B cell (primary cell): ENCODE measurements around the gene SLC35D2. TPM values are rescaled to one million over a fixed set of nuclear protein-coding genes. Genes with fewer than 3 reads are reported as not detected.
A peak's percentile ranks its signal among the peaks of the same experiment; 100 is the strongest.

Source experiments
- ATAC-seq: fragments of 200-7000 bp; cut with Tn5 transposase; one replicate; pipeline ENCODE4 v1.10.0; 2021; ENCODE audit warnings: low read depth, mild to moderate bottlenecking, moderate number of reproducible peaks, moderate library complexity
- CTCF ChIA-PET: fragments of 350-600 bp; sonication (Branson Sonifier 250); formaldehyde crosslinking; loops from one replicate; lab custom pipeline; 2021; ENCODE audit warnings: antibody characterized with exemption, inconsistent platforms; lab: Charles Lee
- POLR2A ChIA-PET: fragments of 350-600 bp; sonication (Branson Sonifier 250); formaldehyde crosslinking; loops from one replicate; lab custom pipeline; 2021; ENCODE audit warnings: antibody characterized with exemption; lab: Charles Lee
- DNase-seq: peaks from one replicate; pipeline ENCODE4 v3.0.0; 2013
- H2AFZ ChIP-seq: 2 replicates; pipeline ENCODE4 v1.6.1; 2012; ENCODE audit warnings: mild to moderate bottlenecking, low read depth, low read length; ENCODE audit not compliant: insufficient read depth, poor library complexity, severe bottlenecking
- H3K27ac ChIP-seq, 2 donors: 1 replicate in 1 of 2; 2 replicates in 1 of 2; pipeline ENCODE4 v1.5.1; 2012 to 2013; ENCODE audit warnings: low read length in 2 of 2, mild to moderate bottlenecking in 2 of 2, moderate library complexity in 1 of 2
- H3K27me3 ChIP-seq, 4 experiments: fragments of 200-600 bp in 1 of 4; sonication (generic) in 1 of 4; replicated peaks in 1 of 4; 1 replicate in 2 of 4; 2 replicates in 2 of 4; pipeline versions ENCODE4 v1.6.1 to v1.7.0; 2013 to 2016; ENCODE audit warnings: low read length in 3 of 4, mild to moderate bottlenecking in 2 of 4, mixed read lengths in 1 of 4, moderate library complexity in 1 of 4; ENCODE audit not compliant: insufficient read depth in 4 of 4, control insufficient read depth in 3 of 4; ENCODE audit errors: control extremely low read depth in 1 of 4
- H3K36me3 ChIP-seq, 2 experiments: replicated peaks in 1 of 2; 1 replicate in 1 of 2; 2 replicates in 1 of 2; pipeline versions ENCODE4 v1.6.1 to v1.7.1; 2013; ENCODE audit warnings: low read length in 1 of 2; ENCODE audit not compliant: insufficient read depth in 2 of 2, control insufficient read depth in 1 of 2; ENCODE audit errors: control extremely low read depth in 1 of 2, extremely low read depth in 1 of 2
- H3K4me1 ChIP-seq, 2 donors: fragments of 200-600 bp in 1 of 2; sonication (generic) in 1 of 2; 1 replicate in 1 of 2; 2 replicates in 1 of 2; pipeline versions ENCODE4 v1.5.1 to v1.6.1; 2013 to 2017; ENCODE audit warnings: low read length in 2 of 2; ENCODE audit not compliant: control insufficient read depth in 2 of 2, insufficient read depth in 2 of 2
- H3K4me2 ChIP-seq: replicated peaks from 2 replicates; pipeline ENCODE3; 2012; ENCODE audit warnings: mild to moderate bottlenecking, low read depth, low read length; ENCODE audit not compliant: poor library complexity, severe bottlenecking
- H3K4me3 ChIP-seq, 5 experiments: fragments of 200-600 bp in 1 of 5; sonication (generic) in 1 of 5; 1 replicate in 3 of 5; 2 replicates in 2 of 5; pipeline versions ENCODE4 v1.5.1 to v1.7.0; 2011 to 2016; ENCODE audit warnings: low read length in 4 of 5, mild to moderate bottlenecking in 4 of 5, low read depth in 2 of 5, control low read depth in 1 of 5, moderate library complexity in 1 of 5; ENCODE audit not compliant: insufficient read depth in 1 of 5; ENCODE audit errors: control extremely low read depth in 1 of 5, extremely low read depth in 1 of 5
- H3K79me2 ChIP-seq: fragments of 200-600 bp; sonication (generic); one replicate; pipeline ENCODE4 v1.6.0; 2016; ENCODE audit warnings: low read length; ENCODE audit not compliant: control insufficient read depth, insufficient read depth
- H3K9ac ChIP-seq: fragments of 200-600 bp; sonication (generic); 2 replicates; pipeline ENCODE4 v1.6.1; 2017; ENCODE audit warnings: mild to moderate bottlenecking, low read length, moderate library complexity
- H3K9me3 ChIP-seq, 3 donors: one replicate each; pipeline versions ENCODE4 v1.6.1 to v1.7.1; 2013; ENCODE audit warnings: low read length in 2 of 3; ENCODE audit not compliant: control insufficient read depth in 2 of 3, insufficient read depth in 1 of 3; ENCODE audit errors: control extremely low read depth in 1 of 3
- H4K20me1 ChIP-seq: 2 replicates; pipeline ENCODE4 v1.6.0; 2012; ENCODE audit warnings: mild to moderate bottlenecking, low read length; ENCODE audit not compliant: insufficient read depth, control insufficient read depth, poor library complexity, severe bottlenecking
- H3K27ac Mint-ChIP-seq: one replicate; pipeline ENCODE4 v1.8.0; 2021; ENCODE audit warnings: mixed read lengths
- H3K27me3 Mint-ChIP-seq: one replicate; pipeline ENCODE4 v1.8.0; 2021; ENCODE audit warnings: mixed read lengths
- H3K4me1 Mint-ChIP-seq: one replicate; pipeline ENCODE4 v1.8.0; 2021; ENCODE audit warnings: mixed read lengths
- H3K4me3 Mint-ChIP-seq: one replicate; pipeline ENCODE4 v1.8.0; 2021; ENCODE audit warnings: mixed read lengths
- H3K9me3 Mint-ChIP-seq: one replicate; pipeline ENCODE4 v1.8.0; 2022; ENCODE audit warnings: mixed read lengths; ENCODE audit not compliant: insufficient read depth
- EZH2 ChIP-seq: IDR thresholded peaks from 2 replicates; pipeline ENCODE4 v1.6.1; 2012; ENCODE audit warnings: borderline replicate concordance, low read depth, mild to moderate bottlenecking, moderate library complexity, low read length; ENCODE audit not compliant: insufficient read depth, poor library complexity, severe bottlenecking
- WGBS: methylation state at CpG from one replicate; pipeline ENCODE4 v1.1.5; 2013; ENCODE audit warnings: missing lambda C conversion rate; ENCODE audit not compliant: insufficient coverage; 5-methylcytosine and 5-hydroxymethylcytosine counted together
- intact Hi-C: fragments of 100-400 bp; cut with micrococcal nuclease; formaldehyde crosslinking; loops from one replicate; pipeline ENCODE4 v1.10.0; 2022
- polyA plus RNA-seq: library from polyadenylated mRNA; depleted of rRNA; stranded (reverse); fragments of >200 nt; gene quantifications from 2 replicates; pipeline ENCODE4 v1.2.3, GENCODE V29; 2012
- total RNA-seq, 2 donors: library from RNA; stranded (reverse); fragments of 120-200 nt in 1 of 2; gene quantifications; 1 replicate in 1 of 2; 2 replicates in 1 of 2; pipeline versions ENCODE4 v1.2.3 to v1.2.4, GENCODE V29; 2013 to 2022
- TF ChIP-seq, protein P1 (sequence below): fragments of 200-600 bp; IDR thresholded peaks from one replicate; pipeline ENCODE4 v1.8.0; 2022; ENCODE audit warnings: antibody characterized with exemption, mild to moderate bottlenecking

Gene SLC35D2
- total and polyA plus RNA-seq, 2 donors (not counting 1 experiment from before 2014, with no cell fraction given): 5.1 to 13.6 TPM

DNA sequence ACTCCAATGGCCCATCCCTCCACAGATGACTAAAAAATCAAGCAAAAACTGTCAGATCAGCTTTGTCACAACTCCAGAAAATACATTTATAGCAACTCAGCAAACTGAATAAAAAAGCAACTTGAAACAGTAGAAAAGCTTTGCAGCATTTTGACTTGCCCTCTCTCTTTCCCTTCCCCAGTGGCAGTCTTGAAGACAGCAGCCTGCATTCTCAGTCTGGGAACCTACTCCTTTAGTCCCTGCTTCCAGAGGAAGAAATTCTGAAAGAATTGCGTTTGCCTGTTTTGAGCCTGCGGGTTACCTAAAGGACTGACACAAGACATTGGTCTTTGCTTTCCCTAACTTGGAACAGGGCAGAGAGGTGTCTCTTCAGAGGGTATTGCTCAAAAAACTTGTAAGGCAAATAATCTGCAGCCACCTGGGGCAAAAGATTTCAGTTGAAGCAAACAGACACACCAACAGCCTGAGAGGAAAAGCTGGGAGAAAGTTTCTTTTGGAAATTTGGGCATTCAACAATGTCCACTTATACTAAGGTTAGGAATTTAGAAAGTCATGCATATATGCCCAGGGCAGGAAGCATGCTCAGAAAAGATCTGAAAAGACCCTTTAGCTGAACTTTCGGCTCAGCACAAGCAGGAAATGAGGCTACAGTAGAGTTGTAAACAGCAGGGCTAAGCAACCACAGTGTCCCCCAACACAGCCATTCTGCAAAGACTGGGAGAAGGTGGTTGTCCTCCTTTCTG lies 15.2 kb upstream of the SLC35D2 start:
- H3K9ac ChIP-seq: peak overlapping the region; percentile 2

GRCh38 chr9:96395964-96396363 lies 12.5 kb upstream of the SLC35D2 start:
- intact Hi-C loops: no loop called here
- no peak for DNase-seq
- TF ChIP-seq, protein P1, sequence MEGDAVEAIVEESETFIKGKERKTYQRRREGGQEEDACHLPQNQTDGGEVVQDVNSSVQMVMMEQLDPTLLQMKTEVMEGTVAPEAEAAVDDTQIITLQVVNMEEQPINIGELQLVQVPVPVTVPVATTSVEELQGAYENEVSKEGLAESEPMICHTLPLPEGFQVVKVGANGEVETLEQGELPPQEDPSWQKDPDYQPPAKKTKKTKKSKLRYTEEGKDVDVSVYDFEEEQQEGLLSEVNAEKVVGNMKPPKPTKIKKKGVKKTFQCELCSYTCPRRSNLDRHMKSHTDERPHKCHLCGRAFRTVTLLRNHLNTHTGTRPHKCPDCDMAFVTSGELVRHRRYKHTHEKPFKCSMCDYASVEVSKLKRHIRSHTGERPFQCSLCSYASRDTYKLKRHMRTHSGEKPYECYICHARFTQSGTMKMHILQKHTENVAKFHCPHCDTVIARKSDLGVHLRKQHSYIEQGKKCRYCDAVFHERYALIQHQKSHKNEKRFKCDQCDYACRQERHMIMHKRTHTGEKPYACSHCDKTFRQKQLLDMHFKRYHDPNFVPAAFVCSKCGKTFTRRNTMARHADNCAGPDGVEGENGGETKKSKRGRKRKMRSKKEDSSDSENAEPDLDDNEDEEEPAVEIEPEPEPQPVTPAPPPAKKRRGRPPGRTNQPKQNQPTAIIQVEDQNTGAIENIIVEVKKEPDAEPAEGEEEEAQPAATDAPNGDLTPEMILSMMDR: no peak
- no peak for TF ChIP-seq EZH2
- no peak overlapping the region for H3K27ac ChIP-seq
- ATAC-seq: no peak
- no CpG with 5 or more reads among the region's 2 CpGs for WGBS
- H3K27me3 ChIP-seq: no peaks in the 10 kb centered on the region
- H3K9me3 ChIP-seq: peaks cover 0 to 5% (median 4%) of the 10 kb centered on the region in 3 donors
- no peak overlapping the region for H3K4me3 Mint-ChIP-seq
- no peaks in the 10 kb centered on the region for H3K36me3 ChIP-seq
- POLR2A ChIA-PET: no interaction called here
- peaks cover 12 to 14% of the 10 kb centered on the region in 2 donors for H3K4me1 ChIP-seq
- H3K27ac Mint-ChIP-seq: no peak overlapping the region
- peaks cover 15% of the 10 kb centered on the region for H3K79me2 ChIP-seq
- peaks cover 2% of the 10 kb centered on the region for H3K9me3 Mint-ChIP-seq
- peaks cover 15% of the 10 kb centered on the region for H3K4me1 Mint-ChIP-seq
- no peak overlapping the region for H2AFZ ChIP-seq
- H3K4me3 ChIP-seq: no peak overlapping the region
- no peak overlapping the region for H3K4me2 ChIP-seq
- CTCF ChIA-PET: no interaction called here
- H3K27me3 Mint-ChIP-seq: no peaks in the 10 kb centered on the region
- no peaks in the 10 kb centered on the region for H4K20me1 ChIP-seq
- no peak overlapping the region for H3K9ac ChIP-seq

More for the DNA sequence above, 15.2 kb upstream of the SLC35D2 start:
- peaks cover 2% of the 10 kb centered on the region for H3K9me3 Mint-ChIP-seq
- Histone ChIP-seq H3K4me1 (peaks cover 12 to 14% of the 10 kb centered on the region in 2 donors), H3K27me3 (no peaks in the 10 kb centered on the region), H4K20me1 (no peaks in the 10 kb centered on the region), H3K4me2 (peak overlapping the region; percentile 48), H2AFZ (peak overlapping the region; percentile 37), H3K4me3 (no peak overlapping the region), H3K79me2 (peaks cover 31% of the 10 kb centered on the region), H3K9me3 (peaks cover 0 to 8% (median 4%) of the 10 kb centered on the region in 3 donors), H3K27ac (peak overlapping the region; percentile 43 to 50), H3K36me3 (no peaks in the 10 kb centered on the region)
- ATAC-seq (no peak), DNase-seq (no peak)
- intact Hi-C loops: no loop called here
- peak overlapping the region; percentile 1 for H3K4me3 Mint-ChIP-seq
- no peaks in the 10 kb centered on the region for H3K27me3 Mint-ChIP-seq
- peak overlapping the region; percentile 71 for H3K27ac Mint-ChIP-seq
- POLR2A ChIA-PET: interaction anchor here (0.7 kb wide), 1 partner anchor 14 kb away, joined by 3 read pairs; no protein-coding TSS in a partner anchor
- CTCF ChIA-PET: interaction anchor here (0.7 to 1.3 kb wide), 2 partner anchors 268 to 1511 kb away, joined by 3 read pairs; no protein-coding TSS in a partner anchor
- no peak for TF ChIP-seq EZH2
- TF ChIP-seq, protein P1: no peak
- H3K4me1 Mint-ChIP-seq: peaks cover 15% of the 10 kb centered on the region
- 39% methylated on average over 3 of the region's 3 CpGs for WGBS
